ENCODE measurements around the gene RNU4-1.
"Not testable (repeated sequence)": the region's sequence is repeated elsewhere in the genome, so short reads cannot be mapped to it uniquely, and the experiment has no call there.

Gene RNU4-1

DNA sequence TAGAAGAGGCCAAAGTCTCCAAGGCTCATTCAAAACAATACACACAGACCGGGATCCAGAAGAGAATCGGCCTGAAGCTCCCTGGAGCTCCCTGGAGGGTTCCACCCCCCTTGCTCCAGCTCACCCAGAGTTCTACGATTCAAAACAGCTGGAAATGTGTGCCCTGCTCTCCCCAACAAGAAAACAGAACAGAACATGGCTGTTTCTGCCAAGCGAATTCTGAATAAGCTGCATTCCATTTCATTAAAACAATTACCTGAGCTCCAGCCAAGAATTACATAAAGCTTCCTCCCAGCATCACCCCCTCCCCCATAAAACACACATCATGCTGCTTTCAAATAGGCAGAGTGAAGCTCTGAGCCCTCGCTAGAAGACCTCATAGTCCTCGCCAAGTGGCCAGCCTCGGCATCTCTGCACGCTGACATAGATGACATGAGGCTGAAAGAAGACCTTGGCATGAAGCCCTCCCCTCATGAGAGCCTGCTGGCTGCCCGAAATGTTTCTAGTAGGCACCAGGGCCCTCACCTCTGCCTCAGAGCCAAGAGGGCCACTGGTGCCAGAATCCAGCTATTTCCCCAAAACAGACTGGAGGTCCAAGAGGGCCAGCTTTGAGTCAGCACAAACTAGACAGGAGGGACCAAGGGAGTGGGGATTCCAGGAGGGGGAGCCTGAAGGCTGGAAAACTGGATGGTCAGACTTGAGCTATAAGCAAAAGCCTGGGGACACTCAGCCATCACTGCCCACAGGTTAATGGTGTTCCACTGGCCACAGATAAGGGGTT lies 35.8 kb downstream of the RNU4-1 start (continued):
- TF ChIP-seq, protein P1, sequence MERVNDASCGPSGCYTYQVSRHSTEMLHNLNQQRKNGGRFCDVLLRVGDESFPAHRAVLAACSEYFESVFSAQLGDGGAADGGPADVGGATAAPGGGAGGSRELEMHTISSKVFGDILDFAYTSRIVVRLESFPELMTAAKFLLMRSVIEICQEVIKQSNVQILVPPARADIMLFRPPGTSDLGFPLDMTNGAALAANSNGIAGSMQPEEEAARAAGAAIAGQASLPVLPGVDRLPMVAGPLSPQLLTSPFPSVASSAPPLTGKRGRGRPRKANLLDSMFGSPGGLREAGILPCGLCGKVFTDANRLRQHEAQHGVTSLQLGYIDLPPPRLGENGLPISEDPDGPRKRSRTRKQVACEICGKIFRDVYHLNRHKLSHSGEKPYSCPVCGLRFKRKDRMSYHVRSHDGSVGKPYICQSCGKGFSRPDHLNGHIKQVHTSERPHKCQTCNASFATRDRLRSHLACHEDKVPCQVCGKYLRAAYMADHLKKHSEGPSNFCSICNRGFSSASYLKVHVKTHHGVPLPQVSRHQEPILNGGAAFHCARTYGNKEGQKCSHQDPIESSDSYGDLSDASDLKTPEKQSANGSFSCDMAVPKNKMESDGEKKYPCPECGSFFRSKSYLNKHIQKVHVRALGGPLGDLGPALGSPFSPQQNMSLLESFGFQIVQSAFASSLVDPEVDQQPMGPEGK (CRISPR knock-in tag; IDR thresholded peaks at IDR 0.05; ENCODE audit: borderline replicate concordance) = no peak

DNA sequence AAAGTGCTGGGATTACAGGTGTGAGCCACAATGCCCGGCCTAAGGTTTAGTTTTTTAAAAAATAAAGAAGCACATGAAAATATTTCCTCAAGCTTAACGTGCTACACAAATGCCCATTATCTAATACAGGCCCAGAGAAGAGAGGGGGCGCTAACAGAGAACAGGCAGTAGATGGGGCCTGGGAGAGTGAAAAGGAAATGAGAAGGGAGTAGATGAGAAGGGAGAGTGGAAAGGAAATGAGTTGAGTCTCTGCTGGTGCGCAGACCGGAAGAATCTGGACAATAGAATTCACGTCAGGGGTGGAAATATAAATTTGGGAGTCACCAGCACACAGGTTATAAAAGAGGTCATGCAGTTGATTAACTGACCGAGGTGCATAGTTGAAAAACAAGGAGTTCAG lies 38.2 kb downstream of the RNU4-1 start:
- no peak for TF ChIP-seq ZNF565 (CRISPR knock-in tag; conservative IDR thresholded peaks at IDR 0.05; ENCODE audit: low read depth)
- TF ChIP-seq ESRRG (CRISPR knock-in tag; IDR thresholded peaks at IDR 0.05) = no peak
- no peak for ATAC-seq

DNA sequence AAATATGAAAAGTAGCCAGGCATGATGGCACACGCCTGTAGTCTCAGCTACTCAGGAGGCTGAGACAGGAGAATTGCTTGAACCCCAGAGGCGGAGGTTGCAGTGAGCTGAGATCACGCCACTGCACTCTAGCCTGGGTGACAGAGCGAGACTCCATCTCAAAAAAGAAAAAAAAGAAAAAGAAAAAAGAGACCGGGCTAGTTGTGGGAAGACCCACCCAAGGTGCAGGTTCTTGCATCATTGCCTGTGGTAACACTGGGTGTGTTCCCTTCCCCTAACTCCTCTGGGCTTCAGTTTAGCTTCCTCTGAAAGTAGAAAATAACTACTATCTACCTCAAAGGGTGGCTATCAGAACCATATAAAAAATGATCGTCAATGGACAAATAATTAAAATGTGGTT lies 39.7 kb downstream of the RNU4-1 start:
- not testable (repeated sequence) for ATAC-seq

DNA sequence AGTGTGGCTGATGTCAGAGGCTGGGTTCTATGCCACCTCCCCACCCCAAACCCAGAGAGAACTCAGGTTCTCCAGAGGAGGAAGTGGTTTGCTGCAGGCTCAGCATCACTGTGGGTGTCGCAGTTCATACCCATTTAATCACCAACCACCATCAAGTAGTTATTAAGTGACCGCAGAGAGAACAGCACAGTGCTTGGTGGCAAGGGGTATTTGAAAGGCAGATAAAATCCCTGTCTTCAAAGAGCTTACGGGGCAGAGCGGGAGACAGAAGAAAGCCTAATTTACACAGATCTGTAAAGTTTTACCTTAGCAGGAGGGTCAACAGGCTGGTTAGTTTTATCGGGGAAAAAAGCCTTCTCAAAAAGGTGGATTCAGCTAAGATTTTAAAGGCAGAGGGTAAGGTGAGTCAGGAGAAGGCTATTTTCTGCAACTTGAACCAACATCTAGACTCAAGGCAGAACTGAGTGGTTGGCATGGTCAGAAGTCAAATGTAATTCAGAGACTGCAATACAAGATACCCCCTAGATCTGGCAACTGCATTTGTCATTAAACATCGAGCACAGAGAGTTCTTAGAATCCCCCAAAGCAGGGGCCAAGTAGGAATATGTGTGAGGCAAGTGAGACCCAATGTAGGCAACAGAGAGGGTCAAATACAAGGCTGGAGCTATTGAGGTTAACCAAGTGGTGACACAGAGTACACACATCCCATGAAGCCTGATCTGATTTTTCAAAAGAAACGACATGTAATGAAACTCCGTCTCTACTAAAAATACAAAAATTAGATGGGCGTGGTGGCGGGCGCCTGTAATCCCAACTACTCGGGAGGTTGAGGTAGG lies 40.7 kb downstream of the RNU4-1 start:
- no peak for ATAC-seq
- no peak for TF ChIP-seq TCF4 (CRISPR knock-in tag; IDR thresholded peaks at IDR 0.05; ENCODE audit: borderline replicate concordance)
- TF ChIP-seq ZFP3 (CRISPR knock-in tag; IDR thresholded peaks at IDR 0.05) = no peak
- TF ChIP-seq TOX (CRISPR knock-in tag; IDR thresholded peaks at IDR 0.05; ENCODE audit: borderline replicate concordance) = no peak
- TF ChIP-seq, protein P2, sequence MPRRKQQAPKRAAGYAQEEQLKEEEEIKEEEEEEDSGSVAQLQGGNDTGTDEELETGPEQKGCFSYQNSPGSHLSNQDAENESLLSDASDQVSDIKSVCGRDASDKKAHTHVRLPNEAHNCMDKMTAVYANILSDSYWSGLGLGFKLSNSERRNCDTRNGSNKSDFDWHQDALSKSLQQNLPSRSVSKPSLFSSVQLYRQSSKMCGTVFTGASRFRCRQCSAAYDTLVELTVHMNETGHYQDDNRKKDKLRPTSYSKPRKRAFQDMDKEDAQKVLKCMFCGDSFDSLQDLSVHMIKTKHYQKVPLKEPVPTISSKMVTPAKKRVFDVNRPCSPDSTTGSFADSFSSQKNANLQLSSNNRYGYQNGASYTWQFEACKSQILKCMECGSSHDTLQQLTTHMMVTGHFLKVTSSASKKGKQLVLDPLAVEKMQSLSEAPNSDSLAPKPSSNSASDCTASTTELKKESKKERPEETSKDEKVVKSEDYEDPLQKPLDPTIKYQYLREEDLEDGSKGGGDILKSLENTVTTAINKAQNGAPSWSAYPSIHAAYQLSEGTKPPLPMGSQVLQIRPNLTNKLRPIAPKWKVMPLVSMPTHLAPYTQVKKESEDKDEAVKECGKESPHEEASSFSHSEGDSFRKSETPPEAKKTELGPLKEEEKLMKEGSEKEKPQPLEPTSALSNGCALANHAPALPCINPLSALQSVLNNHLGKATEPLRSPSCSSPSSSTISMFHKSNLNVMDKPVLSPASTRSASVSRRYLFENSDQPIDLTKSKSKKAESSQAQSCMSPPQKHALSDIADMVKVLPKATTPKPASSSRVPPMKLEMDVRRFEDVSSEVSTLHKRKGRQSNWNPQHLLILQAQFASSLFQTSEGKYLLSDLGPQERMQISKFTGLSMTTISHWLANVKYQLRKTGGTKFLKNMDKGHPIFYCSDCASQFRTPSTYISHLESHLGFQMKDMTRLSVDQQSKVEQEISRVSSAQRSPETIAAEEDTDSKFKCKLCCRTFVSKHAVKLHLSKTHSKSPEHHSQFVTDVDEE (CRISPR knock-in tag; IDR thresholded peaks at IDR 0.05) = no peak
- TF ChIP-seq, protein P3, sequence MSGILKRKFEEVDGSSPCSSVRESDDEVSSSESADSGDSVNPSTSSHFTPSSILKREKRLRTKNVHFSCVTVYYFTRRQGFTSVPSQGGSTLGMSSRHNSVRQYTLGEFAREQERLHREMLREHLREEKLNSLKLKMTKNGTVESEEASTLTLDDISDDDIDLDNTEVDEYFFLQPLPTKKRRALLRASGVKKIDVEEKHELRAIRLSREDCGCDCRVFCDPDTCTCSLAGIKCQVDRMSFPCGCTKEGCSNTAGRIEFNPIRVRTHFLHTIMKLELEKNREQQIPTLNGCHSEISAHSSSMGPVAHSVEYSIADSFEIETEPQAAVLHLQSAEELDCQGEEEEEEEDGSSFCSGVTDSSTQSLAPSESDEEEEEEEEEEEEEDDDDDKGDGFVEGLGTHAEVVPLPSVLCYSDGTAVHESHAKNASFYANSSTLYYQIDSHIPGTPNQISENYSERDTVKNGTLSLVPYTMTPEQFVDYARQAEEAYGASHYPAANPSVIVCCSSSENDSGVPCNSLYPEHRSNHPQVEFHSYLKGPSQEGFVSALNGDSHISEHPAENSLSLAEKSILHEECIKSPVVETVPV (CRISPR knock-in tag; IDR thresholded peaks at IDR 0.05) = no peak
- TF ChIP-seq PPARA (CRISPR knock-in tag; IDR thresholded peaks at IDR 0.05; ENCODE audit: borderline replicate concordance) = no peak
- TF ChIP-seq, protein P4, sequence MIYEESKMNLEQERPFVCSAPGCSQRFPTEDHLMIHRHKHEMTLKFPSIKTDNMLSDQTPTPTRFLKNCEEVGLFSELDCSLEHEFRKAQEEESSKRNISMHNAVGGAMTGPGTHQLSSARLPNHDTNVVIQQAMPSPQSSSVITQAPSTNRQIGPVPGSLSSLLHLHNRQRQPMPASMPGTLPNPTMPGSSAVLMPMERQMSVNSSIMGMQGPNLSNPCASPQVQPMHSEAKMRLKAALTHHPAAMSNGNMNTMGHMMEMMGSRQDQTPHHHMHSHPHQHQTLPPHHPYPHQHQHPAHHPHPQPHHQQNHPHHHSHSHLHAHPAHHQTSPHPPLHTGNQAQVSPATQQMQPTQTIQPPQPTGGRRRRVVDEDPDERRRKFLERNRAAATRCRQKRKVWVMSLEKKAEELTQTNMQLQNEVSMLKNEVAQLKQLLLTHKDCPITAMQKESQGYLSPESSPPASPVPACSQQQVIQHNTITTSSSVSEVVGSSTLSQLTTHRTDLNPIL (CRISPR knock-in tag; IDR thresholded peaks at IDR 0.05; ENCODE audit: low read depth) = no peak
- no peak for TF ChIP-seq ZC3H10 (CRISPR knock-in tag; IDR thresholded peaks at IDR 0.05)
- no peak for TF ChIP-seq CSDC2 (CRISPR knock-in tag; IDR thresholded peaks at IDR 0.05)
- TF ChIP-seq SNAI2 (CRISPR knock-in tag; IDR thresholded peaks at IDR 0.05) = no peak
- TF ChIP-seq ESRRG (CRISPR knock-in tag; IDR thresholded peaks at IDR 0.05) = no peak
- no peak for TF ChIP-seq ARNTL (CRISPR knock-in tag; IDR thresholded peaks at IDR 0.05; ENCODE audit: borderline replicate concordance, low read depth)
- no peak for TF ChIP-seq GLIS3 (CRISPR knock-in tag; IDR thresholded peaks at IDR 0.05)
- no peak for TF ChIP-seq BACH2 (CRISPR knock-in tag; IDR thresholded peaks at IDR 0.05; ENCODE audit: borderline replicate concordance)
- no peak for TF ChIP-seq ZNF565 (CRISPR knock-in tag; conservative IDR thresholded peaks at IDR 0.05; ENCODE audit: low read depth)
- TF ChIP-seq, protein P5, sequence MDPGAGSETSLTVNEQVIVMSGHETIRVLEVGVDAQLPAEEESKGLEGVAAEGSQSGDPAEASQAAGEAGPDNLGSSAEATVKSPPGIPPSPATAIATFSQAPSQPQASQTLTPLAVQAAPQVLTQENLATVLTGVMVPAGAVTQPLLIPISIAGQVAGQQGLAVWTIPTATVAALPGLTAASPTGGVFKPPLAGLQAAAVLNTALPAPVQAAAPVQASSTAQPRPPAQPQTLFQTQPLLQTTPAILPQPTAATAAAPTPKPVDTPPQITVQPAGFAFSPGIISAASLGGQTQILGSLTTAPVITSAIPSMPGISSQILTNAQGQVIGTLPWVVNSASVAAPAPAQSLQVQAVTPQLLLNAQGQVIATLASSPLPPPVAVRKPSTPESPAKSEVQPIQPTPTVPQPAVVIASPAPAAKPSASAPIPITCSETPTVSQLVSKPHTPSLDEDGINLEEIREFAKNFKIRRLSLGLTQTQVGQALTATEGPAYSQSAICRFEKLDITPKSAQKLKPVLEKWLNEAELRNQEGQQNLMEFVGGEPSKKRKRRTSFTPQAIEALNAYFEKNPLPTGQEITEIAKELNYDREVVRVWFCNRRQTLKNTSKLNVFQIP (CRISPR knock-in tag; IDR thresholded peaks at IDR 0.05; ENCODE audit: borderline replicate concordance, low read depth) = no peak
- no peak for TF ChIP-seq ZNF70 (CRISPR knock-in tag; IDR thresholded peaks at IDR 0.05)

DNA sequence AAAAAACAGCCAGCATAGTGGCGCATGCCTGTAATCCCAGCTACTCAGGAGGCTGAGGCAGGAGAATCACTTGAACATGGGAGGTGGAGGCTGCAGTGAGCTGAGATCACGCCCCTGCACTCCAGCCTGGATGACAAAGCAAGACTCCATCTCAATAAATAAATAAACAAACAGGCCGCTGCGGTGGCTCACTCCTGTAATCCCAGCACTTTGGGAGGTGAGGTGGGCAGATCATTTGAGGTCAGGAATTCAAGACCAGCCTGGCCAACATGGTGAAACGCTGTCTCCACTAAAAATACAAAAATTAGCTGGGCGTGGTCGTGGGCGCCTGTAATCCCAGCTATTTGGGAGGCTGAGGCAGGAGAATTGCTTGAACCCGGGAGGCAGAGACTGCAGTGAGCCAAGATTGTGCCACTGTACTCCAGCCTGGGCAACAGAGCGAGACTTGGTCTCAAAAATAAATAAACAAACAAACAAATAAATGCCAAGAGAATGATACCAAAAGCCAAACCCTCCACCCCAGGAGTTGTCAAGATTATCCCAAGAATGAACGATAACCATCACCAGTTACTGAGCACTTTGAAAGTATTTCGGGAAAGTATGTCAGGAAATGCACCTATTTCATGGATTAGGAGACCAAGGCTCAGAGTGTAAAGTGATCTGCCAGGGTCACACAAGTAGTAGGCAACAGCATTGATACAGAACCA lies 41.5 kb downstream of the RNU4-1 start:
- ATAC-seq = not testable (repeated sequence)

All from SK-N-SH treated with all-trans-retinoic acid at 6 μM for 48 hours (cell line).